Measurements from ENCODE around the gene ZNF385B.

Gene ZNF385B

DNA sequence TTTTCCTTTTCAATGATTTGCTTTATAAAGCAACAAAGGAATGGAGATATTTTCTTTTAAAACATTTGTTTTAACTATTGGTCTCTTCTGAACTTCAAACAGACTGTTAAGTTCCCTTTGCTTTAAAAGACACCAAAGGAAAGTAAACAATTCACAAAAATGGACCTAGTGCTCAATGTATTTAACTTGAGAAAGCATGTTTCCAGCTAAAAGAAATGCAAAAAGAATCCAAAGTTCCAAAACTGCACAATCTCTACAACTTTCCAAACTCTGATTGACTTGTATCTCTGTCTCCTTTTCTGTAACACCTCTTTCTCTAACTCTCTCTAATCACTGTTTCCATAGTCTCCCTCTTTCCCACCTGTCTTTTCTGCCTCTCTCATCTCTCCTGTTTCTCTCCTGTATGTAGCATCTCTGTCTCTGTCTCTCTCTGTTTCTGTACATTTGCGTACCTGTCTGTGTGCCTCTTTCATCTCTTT is 301.1 kb downstream of the ZNF385B start:
- H3K27ac ChIP-seq: peak overlapping the region; percentile 88
- TF ChIP-seq CTCF (conservative IDR thresholded peaks at IDR 0.05): no peak

DNA sequence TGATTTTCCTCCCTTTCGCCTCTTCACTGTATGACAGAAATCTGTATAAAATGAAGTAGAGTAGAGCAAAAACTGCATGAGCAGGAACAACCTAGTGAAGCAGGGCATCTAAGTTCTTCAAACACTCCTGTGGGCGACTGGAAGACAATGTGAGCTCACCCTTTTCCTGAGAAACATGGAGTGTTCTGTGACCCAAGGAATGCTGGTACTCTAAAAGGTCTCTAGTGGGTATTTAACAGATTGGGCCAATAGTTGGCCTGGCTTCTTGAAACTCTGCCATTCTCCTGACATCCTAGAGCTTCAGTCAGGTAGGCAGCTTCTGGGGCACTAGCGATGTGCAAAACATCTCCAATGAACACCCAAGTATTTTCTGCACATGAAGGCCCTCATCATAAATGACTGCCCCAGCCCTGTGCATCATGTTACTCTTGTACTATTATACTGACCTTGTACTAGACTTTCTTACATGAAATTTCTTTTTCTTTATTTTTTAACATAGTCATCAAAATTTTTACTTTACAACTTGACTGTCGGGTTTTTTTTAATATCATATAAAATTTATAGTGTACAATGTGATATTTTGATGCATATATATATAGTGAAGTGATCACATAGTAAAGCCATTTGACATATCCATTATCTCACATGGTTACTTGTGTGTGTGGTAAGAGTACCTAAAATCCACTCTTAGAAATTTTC is 302.2 kb downstream of the ZNF385B start:
- no peak for TF ChIP-seq CTCF (conservative IDR thresholded peaks at IDR 0.05)

GRCh38 chr2:179558010-179558934 is 303.1 kb downstream of the ZNF385B start:
- no peak for TF ChIP-seq CTCF (conservative IDR thresholded peaks at IDR 0.05)
- peak overlapping the region; percentile 88 for H3K27ac ChIP-seq

More for the DNA sequence above, 302.2 kb downstream of the ZNF385B start:
- H3K27ac ChIP-seq: peak overlapping the region; percentile 88

DNA sequence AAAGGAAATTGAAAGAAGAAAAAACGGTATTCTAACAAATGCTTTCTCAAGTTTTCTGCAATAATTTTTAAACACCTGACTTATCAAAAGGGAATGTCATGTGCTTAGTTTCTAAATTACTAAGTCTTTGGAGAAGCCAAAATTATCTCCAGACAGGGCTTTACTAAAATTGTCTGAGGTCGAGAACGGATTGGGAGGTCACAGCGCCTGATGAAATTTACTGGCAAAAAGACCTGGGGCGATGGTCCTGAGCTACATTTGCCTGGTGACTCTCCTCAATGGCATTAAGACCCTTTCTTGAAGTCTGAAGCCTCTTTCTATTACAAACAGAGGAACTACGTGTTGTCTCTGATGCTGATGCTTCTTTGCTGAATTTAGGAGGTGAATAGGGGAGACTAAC is 305.0 kb downstream of the ZNF385B start:
- TF ChIP-seq CTCF (conservative IDR thresholded peaks at IDR 0.05): no peak
- H3K27ac ChIP-seq: peak overlapping the region; percentile 36

GRCh38 chr2:179555691-179556283 is 305.6 kb downstream of the ZNF385B start:
- H3K27ac ChIP-seq: peak overlapping the region; percentile 36

DNA sequence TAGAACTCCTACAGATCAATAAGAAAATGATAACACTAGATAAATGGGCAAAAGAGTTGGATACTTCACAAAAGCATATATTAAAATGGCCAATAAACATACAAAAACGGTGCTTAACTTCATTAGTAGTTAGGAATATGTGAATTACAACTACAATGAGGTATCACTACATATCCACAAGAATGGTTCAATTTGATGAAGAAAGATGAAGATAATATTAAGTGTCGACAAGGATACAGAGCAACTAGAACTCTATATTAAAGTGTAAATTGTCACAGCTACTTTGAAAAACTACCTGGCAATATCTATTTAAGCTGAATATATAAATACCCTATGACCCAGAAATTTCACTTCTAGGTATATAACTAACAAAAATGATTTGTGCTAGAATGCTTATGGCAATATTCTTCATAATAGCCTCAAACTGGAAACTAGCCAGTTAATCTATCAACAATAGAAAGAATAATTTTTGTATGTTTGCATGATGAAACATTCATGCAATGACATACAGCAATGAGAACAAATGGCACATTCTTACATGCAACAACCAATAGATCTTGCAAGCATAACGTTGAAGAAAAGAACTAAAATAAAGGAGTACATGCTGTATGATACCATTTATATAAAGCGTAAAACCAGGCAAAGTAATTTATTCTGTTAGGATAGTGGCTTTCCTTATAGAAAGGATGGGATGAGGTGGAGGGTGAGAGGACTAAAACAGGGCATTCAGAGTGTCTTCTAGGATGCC is 306.6 kb downstream of the ZNF385B start:
- H3K27ac ChIP-seq: peak overlapping the region; percentile 36; the same call in 1 of the 2 replicates
- TF ChIP-seq CTCF (conservative IDR thresholded peaks at IDR 0.05): no peak

More at GRCh38 chr2:179555691-179556283, 305.6 kb downstream of the ZNF385B start:
- no peak for TF ChIP-seq CTCF (conservative IDR thresholded peaks at IDR 0.05)

All from VCaP (cell line).